HG02588 (cell line): ENCODE measurements around the gene BICRAL.
"Not testable (repeated sequence)": the region's sequence is repeated elsewhere in the genome, so short reads cannot be mapped to it uniquely, and the experiment has no call there.

Experiments used
- ATAC-seq: cut with Tn5 transposase; IDR thresholded peaks from one replicate; pipeline ENCODE4 v1.9.1; 2021; ENCODE audit warnings: mild to moderate bottlenecking, moderate library complexity; ENCODE audit not compliant: unreplicated experiment

BICRAL gene

GRCh38 chr6:42791706-42792320, 10.0 kb downstream of the BICRAL start:
- no peak for ATAC-seq

GRCh38 chr6:42795651-42796050, 13.8 kb downstream of the BICRAL start:
- no peak for ATAC-seq

GRCh38 chr6:42796171-42796570, 14.3 kb downstream of the BICRAL start:
- ATAC-seq = no peak

- not testable (repeated sequence) for ATAC-seq
Measured at GRCh38 chr6:42797696-42798095, 15.8 kb downstream of the BICRAL start.

- no peak for ATAC-seq
Measured at GRCh38 chr6:42805297-42805861, 23.5 kb downstream of the BICRAL start.

GRCh38 chr6:42806359-42806758, 24.5 kb downstream of the BICRAL start:
- ATAC-seq = not testable (repeated sequence)

GRCh38 chr6:42808492-42809483, 26.9 kb downstream of the BICRAL start:
- no peak for ATAC-seq

- ATAC-seq = no peak
Measured at GRCh38 chr6:42813074-42813645, 31.3 kb downstream of the BICRAL start.

- ATAC-seq = no peak
Measured at GRCh38 chr6:42813906-42814444, 32.1 kb downstream of the BICRAL start.

GRCh38 chr6:42815726-42816125, 33.9 kb downstream of the BICRAL start:
- not testable (repeated sequence) for ATAC-seq

- ATAC-seq = no peak
Measured at GRCh38 chr6:42817907-42818306, 36.1 kb downstream of the BICRAL start.

GRCh38 chr6:42818416-42818815, 36.6 kb downstream of the BICRAL start:
- ATAC-seq = no peak

- no peak for ATAC-seq
Measured at GRCh38 chr6:42818878-42819277, 37.0 kb downstream of the BICRAL start.

GRCh38 chr6:42819803-42820511, 38.1 kb downstream of the BICRAL start:
- ATAC-seq = no peak

- no peak for ATAC-seq
Measured at GRCh38 chr6:42820512-42821340, 38.9 kb downstream of the BICRAL start.

GRCh38 chr6:42821341-42821668, 39.5 kb downstream of the BICRAL start:
- no peak for ATAC-seq

GRCh38 chr6:42821846-42822245, 40.0 kb downstream of the BICRAL start:
- no peak for ATAC-seq

- no peak for ATAC-seq
Measured at GRCh38 chr6:42829561-42830092, 47.8 kb downstream of the BICRAL start.

GRCh38 chr6:42831237-42831636, 49.4 kb downstream of the BICRAL start:
- no peak for ATAC-seq
